ENCODE data around the gene CHAF1A. TPM values are rescaled to one million over a fixed set of nuclear protein-coding genes. Genes with fewer than 3 reads are reported as not detected.

CHAF1A gene
- total RNA-seq, 1 experiment from 2014 or later = 63.7 TPM

GRCh38 chr19:4379383-4380253 lies 22.8 kb upstream of the CHAF1A start:
- peak; percentile 76 for DNase-seq (ENCODE audit: low spot score)

- no peak for DNase-seq (ENCODE audit: low spot score)
Measured at GRCh38 chr19:4380254-4380727, 22.1 kb upstream of the CHAF1A start.

GRCh38 chr19:4385291-4386040 lies 17.0 kb upstream of the CHAF1A start:
- no peak for DNase-seq (ENCODE audit: low spot score)

- no peak for DNase-seq (ENCODE audit: low spot score)
Measured at GRCh38 chr19:4386041-4386782, 16.2 kb upstream of the CHAF1A start.

GRCh38 chr19:4388337-4389063 lies 13.9 kb upstream of the CHAF1A start:
- peak; percentile 5 for DNase-seq (ENCODE audit: low spot score)

- no peak for DNase-seq (ENCODE audit: low spot score)
Measured at GRCh38 chr19:4389064-4389375, 13.4 kb upstream of the CHAF1A start.

- DNase-seq (ENCODE audit: low spot score) = no peak
Measured at GRCh38 chr19:4389511-4390016, 12.9 kb upstream of the CHAF1A start.

- DNase-seq (ENCODE audit: low spot score) = no peak
Measured at GRCh38 chr19:4390017-4390566, 12.3 kb upstream of the CHAF1A start.

- DNase-seq (ENCODE audit: low spot score) = no peak
Measured at GRCh38 chr19:4390567-4391305, 11.7 kb upstream of the CHAF1A start.

- no peak for DNase-seq (ENCODE audit: low spot score)
Measured at GRCh38 chr19:4391306-4391693, 11.1 kb upstream of the CHAF1A start.

GRCh38 chr19:4391701-4392483 lies 10.5 kb upstream of the CHAF1A start:
- no peak for DNase-seq (ENCODE audit: low spot score)

GRCh38 chr19:4393947-4394590 lies 8.4 kb upstream of the CHAF1A start:
- no peak for DNase-seq (ENCODE audit: low spot score)

GRCh38 chr19:4396949-4397783 lies 5.3 kb upstream of the CHAF1A start:
- no peak for DNase-seq (ENCODE audit: low spot score)

- DNase-seq (ENCODE audit: low spot score) = peak; percentile 48
Measured at GRCh38 chr19:4399812-4400134, 2.7 kb upstream of the CHAF1A start.

GRCh38 chr19:4400135-4400936 lies 2.1 kb upstream of the CHAF1A start, which contains the start of gene SH3GL1:
Gene SH3GL1 (minus strand): TSS chr19:4400547. CDS start chr19:4400368, 179 bp downstream.
- DNase-seq (ENCODE audit: low spot score) = peak; percentile 85

GRCh38 chr19:4401769-4402170 lies 670 bp upstream of the CHAF1A start:
- DNase-seq (ENCODE audit: low spot score) = no peak
